GM15510 (cell line): ENCODE results near the gene GPR153.

Experiments used
- POLR2A ChIP-seq: IDR thresholded peaks from 3 replicates; pipeline ENCODE4 v1.6.1; 2011; ENCODE audit warnings: borderline replicate concordance; ENCODE audit not compliant: insufficient read length; ENCODE audit errors: extremely low read depth

The GPR153 gene

GRCh38 chr1:6210591-6211355, 50.1 kb downstream of the GPR153 start:
- no peak for TF ChIP-seq POLR2A

GRCh38 chr1:6209661-6210580, 51.0 kb downstream of the GPR153 start:
- no peak for TF ChIP-seq POLR2A

- TF ChIP-seq POLR2A = no peak
Observed at GRCh38 chr1:6208723-6209660, 51.9 kb downstream of the GPR153 start.

- TF ChIP-seq POLR2A = no peak
Observed at GRCh38 chr1:6207921-6208320, 53.0 kb downstream of the GPR153 start.

- TF ChIP-seq POLR2A = no peak
Observed at GRCh38 chr1:6207075-6207885, 53.6 kb downstream of the GPR153 start.

- no peak for TF ChIP-seq POLR2A
Observed at GRCh38 chr1:6206520-6206855, 54.4 kb downstream of the GPR153 start.

- peak; percentile 65 for TF ChIP-seq POLR2A
Observed at GRCh38 chr1:6205849-6206519, 54.9 kb downstream of the GPR153 start, which contains the start of gene RNF207. Gene RNF207, plus strand, starts transcription at chr1:6206119. Its CDS starts 417 bp downstream, at chr1:6206536.

GRCh38 chr1:6202256-6202655, 58.6 kb downstream of the GPR153 start:
- TF ChIP-seq POLR2A = no peak

- TF ChIP-seq POLR2A = no peak
Observed at GRCh38 chr1:6200188-6200809, 60.6 kb downstream of the GPR153 start.

GRCh38 chr1:6199298-6200187, 61.4 kb downstream of the GPR153 start, which contains the start of gene RPL22:
Gene RPL22, minus strand, starts transcription at chr1:6199595. Its CDS starts 22 bp downstream, at chr1:6199573.
- TF ChIP-seq POLR2A = peak; percentile 93

GRCh38 chr1:6198646-6199297, 62.1 kb downstream of the GPR153 start:
- TF ChIP-seq POLR2A = no peak
